Liver (tissue), 9 donors: ENCODE measurements around the gene PES1. TPM values are rescaled to one million over a fixed set of nuclear protein-coding genes. Genes with fewer than 3 reads are reported as not detected.

ENCODE experiments used
- DNase-seq: peaks from one replicate; pipeline ENCODE4 v3.0.0-alpha.2; 2017; ENCODE audit warnings: low spot score
- H3K27ac ChIP-seq, 2 donors: one replicate each; pipeline ENCODE4 v1.7.0; 2013; ENCODE audit warnings: inconsistent platforms in 2 of 2, low read length in 2 of 2, control low read depth in 1 of 2, low read depth in 1 of 2, mild to moderate bottlenecking in 1 of 2
- H3K27me3 ChIP-seq, 4 donors: one replicate each; pipeline versions ENCODE4 v1.6.1 to v1.7.0; 2013; ENCODE audit warnings: low read length in 3 of 4, inconsistent platforms in 1 of 4, mild to moderate bottlenecking in 1 of 4, moderate library complexity in 1 of 4; ENCODE audit not compliant: control insufficient read depth in 4 of 4, insufficient read depth in 4 of 4
- H3K36me3 ChIP-seq, 4 donors: one replicate each; pipeline versions ENCODE4 v1.6.1 to v1.7.0; 2013; ENCODE audit warnings: low read length in 3 of 4, mild to moderate bottlenecking in 3 of 4, low read depth in 1 of 4, moderate library complexity in 1 of 4; ENCODE audit not compliant: control insufficient read depth in 4 of 4, insufficient read depth in 3 of 4
- H3K4me1 ChIP-seq, 4 donors: one replicate each; pipeline versions ENCODE4 v1.6.1 to v1.7.0; 2013; ENCODE audit warnings: low read length in 3 of 4, mild to moderate bottlenecking in 3 of 4, moderate library complexity in 1 of 4; ENCODE audit not compliant: control insufficient read depth in 4 of 4, insufficient read depth in 4 of 4
- H3K4me3 ChIP-seq, 3 donors: one replicate each; pipeline versions ENCODE4 v1.6.1 to v1.7.0; 2013; ENCODE audit warnings: low read length in 3 of 3, control low read depth in 1 of 3, low read depth in 1 of 3, mild to moderate bottlenecking in 1 of 3
- H3K9ac ChIP-seq, 2 donors: one replicate each; pipeline ENCODE4 v1.7.0; 2013; ENCODE audit warnings: low read length in 2 of 2, mild to moderate bottlenecking in 2 of 2, moderate library complexity in 2 of 2, control low read depth in 1 of 2, low read depth in 1 of 2
- H3K9me3 ChIP-seq, 4 donors: one replicate each; pipeline versions ENCODE4 v1.6.1 to v1.7.0; 2013; ENCODE audit warnings: low read length in 3 of 4; ENCODE audit not compliant: control insufficient read depth in 4 of 4
- CTCF ChIP-seq: fragments of 150-350 bp; IDR thresholded peaks from 2 replicates; pipeline ENCODE4 v1.5.1; 2017; ENCODE audit warnings: improper control_type of control experiment, low read depth, low read length; ENCODE audit not compliant: missing input control
- EGR1 ChIP-seq, 2 donors: IDR thresholded peaks; 2 replicates each; pipeline ENCODE4 v1.6.1; 2016 to 2018; ENCODE audit warnings: antibody characterized with exemption in 2 of 2, low read depth in 2 of 2
- FOXA1 ChIP-seq: IDR thresholded peaks from 2 replicates; pipeline ENCODE4 v1.6.1; 2016; ENCODE audit warnings: antibody characterized with exemption
- FOXA2 ChIP-seq: IDR thresholded peaks from 2 replicates; pipeline ENCODE4 v1.6.1; 2016; ENCODE audit warnings: antibody characterized with exemption
- GABPA ChIP-seq, 2 donors: IDR thresholded peaks in 1 of 2; conservative IDR thresholded peaks in 1 of 2; 2 replicates each; pipeline ENCODE4 v1.6.1; 2016; ENCODE audit warnings: antibody characterized with exemption in 2 of 2, mild to moderate bottlenecking in 1 of 2, moderate library complexity in 1 of 2
- HNF4A ChIP-seq, 2 donors: conservative IDR thresholded peaks; 2 replicates each; pipeline ENCODE4 v1.6.1; 2016; ENCODE audit warnings: antibody characterized with exemption in 2 of 2, mild to moderate bottlenecking in 2 of 2
- HNF4G ChIP-seq: IDR thresholded peaks from 2 replicates; pipeline ENCODE4 v1.6.1; 2016; ENCODE audit warnings: antibody characterized with exemption
- JUND ChIP-seq, 2 donors: IDR thresholded peaks; 2 replicates each; pipeline ENCODE4 v1.6.1; 2016; ENCODE audit warnings: antibody characterized with exemption in 2 of 2
- NR2F2 ChIP-seq: IDR thresholded peaks from 2 replicates; pipeline ENCODE4 v1.6.1; 2016; ENCODE audit warnings: antibody characterized with exemption
- RAD21 ChIP-seq, 2 donors: IDR thresholded peaks; 2 replicates each; pipeline ENCODE4 v1.6.1; 2016; ENCODE audit warnings: antibody characterized with exemption in 2 of 2, mild to moderate bottlenecking in 2 of 2
- RXRA ChIP-seq, 2 donors: IDR thresholded peaks; 2 replicates each; pipeline ENCODE4 v1.6.1; 2017 to 2018; ENCODE audit warnings: antibody characterized with exemption in 2 of 2, mild to moderate bottlenecking in 1 of 2
- TAF1 ChIP-seq: conservative IDR thresholded peaks from 2 replicates; pipeline ENCODE4 v1.6.1; 2016; ENCODE audit warnings: antibody characterized with exemption, mild to moderate bottlenecking
- YY1 ChIP-seq: IDR thresholded peaks from 2 replicates; pipeline ENCODE4 v1.6.1; 2016; ENCODE audit warnings: antibody characterized with exemption, mild to moderate bottlenecking
- WGBS: extraction: QIAGEN DNeasy Blood & Tissue Kit; methylation state at CpG from one replicate; pipeline ENCODE4 v1.1.7; 2013; 5-methylcytosine and 5-hydroxymethylcytosine counted together
- polyA plus RNA-seq, 2 donors: library from polyadenylated mRNA; stranded (reverse) in 1 of 2; unstranded in 1 of 2; fragments of 200-250 nt in 1 of 2; fragments of >200 nt in 1 of 2; fragmentation: Nextera tagmentation in 1 of 2; extraction: Ambion mirVana in 1 of 2; gene quantifications; one replicate each; pipeline versions ENCODE4 v1.2.1 to v1.2.3, GENCODE V29; 2013 to 2015
- total RNA-seq, 2 donors: library from RNA; depleted of rRNA; stranded (reverse); fragments of >200 nt; gene quantifications; one replicate each; pipeline ENCODE4 v1.2.3, GENCODE V29; 2014
- TF ChIP-seq, protein P1 (sequence below): IDR thresholded peaks from 2 replicates; pipeline ENCODE4 v1.6.1; 2016; ENCODE audit warnings: antibody characterized with exemption, mild to moderate bottlenecking
- TF ChIP-seq, protein P2 (sequence below): IDR thresholded peaks from 2 replicates; pipeline ENCODE4 v1.6.1; 2016; ENCODE audit warnings: antibody characterized with exemption
- TF ChIP-seq, protein P3 (sequence below): IDR thresholded peaks from 2 replicates; pipeline ENCODE4 v1.6.1; 2016; ENCODE audit warnings: antibody characterized with exemption
- TF ChIP-seq, protein P4 (sequence below): IDR thresholded peaks from 2 replicates; pipeline ENCODE4 v1.6.1; 2016; ENCODE audit warnings: antibody characterized with exemption
- donor health status: healthy.
- donor health status: healthy.
- donor health status: healthy.
- donor health status: healthy.
- donor health status: healthy.

The PES1 gene
- total and polyA plus RNA-seq, 4 donors, result 20.0 to 33.1 (median 22.3) TPM

- no peak for DNase-seq
- WGBS, result 97% methylated on average over 7 of the region's 7 CpGs
- no peak overlapping the region for H3K27ac ChIP-seq
- H3K27me3 ChIP-seq, result no peaks in the 10 kb centered on the region
- H3K9ac ChIP-seq, result no peak overlapping the region
- TF ChIP-seq RXRA (IDR thresholded peaks at IDR 0.05) (no peak), CTCF (no peak), TAF1 (no peak), HNF4G (no peak), FOXA2 (no peak), RAD21 (IDR thresholded peaks at IDR 0.05) (no peak), FOXA1 (no peak), HNF4A (conservative IDR thresholded peaks at IDR 0.05) (no peak), EGR1 (IDR thresholded peaks at IDR 0.05; ENCODE audit: low read depth in 2 of 2) (no peak), YY1 (no peak)
- TF ChIP-seq, protein P1, sequence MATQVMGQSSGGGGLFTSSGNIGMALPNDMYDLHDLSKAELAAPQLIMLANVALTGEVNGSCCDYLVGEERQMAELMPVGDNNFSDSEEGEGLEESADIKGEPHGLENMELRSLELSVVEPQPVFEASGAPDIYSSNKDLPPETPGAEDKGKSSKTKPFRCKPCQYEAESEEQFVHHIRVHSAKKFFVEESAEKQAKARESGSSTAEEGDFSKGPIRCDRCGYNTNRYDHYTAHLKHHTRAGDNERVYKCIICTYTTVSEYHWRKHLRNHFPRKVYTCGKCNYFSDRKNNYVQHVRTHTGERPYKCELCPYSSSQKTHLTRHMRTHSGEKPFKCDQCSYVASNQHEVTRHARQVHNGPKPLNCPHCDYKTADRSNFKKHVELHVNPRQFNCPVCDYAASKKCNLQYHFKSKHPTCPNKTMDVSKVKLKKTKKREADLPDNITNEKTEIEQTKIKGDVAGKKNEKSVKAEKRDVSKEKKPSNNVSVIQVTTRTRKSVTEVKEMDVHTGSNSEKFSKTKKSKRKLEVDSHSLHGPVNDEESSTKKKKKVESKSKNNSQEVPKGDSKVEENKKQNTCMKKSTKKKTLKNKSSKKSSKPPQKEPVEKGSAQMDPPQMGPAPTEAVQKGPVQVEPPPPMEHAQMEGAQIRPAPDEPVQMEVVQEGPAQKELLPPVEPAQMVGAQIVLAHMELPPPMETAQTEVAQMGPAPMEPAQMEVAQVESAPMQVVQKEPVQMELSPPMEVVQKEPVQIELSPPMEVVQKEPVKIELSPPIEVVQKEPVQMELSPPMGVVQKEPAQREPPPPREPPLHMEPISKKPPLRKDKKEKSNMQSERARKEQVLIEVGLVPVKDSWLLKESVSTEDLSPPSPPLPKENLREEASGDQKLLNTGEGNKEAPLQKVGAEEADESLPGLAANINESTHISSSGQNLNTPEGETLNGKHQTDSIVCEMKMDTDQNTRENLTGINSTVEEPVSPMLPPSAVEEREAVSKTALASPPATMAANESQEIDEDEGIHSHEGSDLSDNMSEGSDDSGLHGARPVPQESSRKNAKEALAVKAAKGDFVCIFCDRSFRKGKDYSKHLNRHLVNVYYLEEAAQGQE, result no peak
- TF ChIP-seq, protein P2, sequence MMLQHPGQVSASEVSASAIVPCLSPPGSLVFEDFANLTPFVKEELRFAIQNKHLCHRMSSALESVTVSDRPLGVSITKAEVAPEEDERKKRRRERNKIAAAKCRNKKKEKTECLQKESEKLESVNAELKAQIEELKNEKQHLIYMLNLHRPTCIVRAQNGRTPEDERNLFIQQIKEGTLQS, result no peak
- TF ChIP-seq, protein P3, sequence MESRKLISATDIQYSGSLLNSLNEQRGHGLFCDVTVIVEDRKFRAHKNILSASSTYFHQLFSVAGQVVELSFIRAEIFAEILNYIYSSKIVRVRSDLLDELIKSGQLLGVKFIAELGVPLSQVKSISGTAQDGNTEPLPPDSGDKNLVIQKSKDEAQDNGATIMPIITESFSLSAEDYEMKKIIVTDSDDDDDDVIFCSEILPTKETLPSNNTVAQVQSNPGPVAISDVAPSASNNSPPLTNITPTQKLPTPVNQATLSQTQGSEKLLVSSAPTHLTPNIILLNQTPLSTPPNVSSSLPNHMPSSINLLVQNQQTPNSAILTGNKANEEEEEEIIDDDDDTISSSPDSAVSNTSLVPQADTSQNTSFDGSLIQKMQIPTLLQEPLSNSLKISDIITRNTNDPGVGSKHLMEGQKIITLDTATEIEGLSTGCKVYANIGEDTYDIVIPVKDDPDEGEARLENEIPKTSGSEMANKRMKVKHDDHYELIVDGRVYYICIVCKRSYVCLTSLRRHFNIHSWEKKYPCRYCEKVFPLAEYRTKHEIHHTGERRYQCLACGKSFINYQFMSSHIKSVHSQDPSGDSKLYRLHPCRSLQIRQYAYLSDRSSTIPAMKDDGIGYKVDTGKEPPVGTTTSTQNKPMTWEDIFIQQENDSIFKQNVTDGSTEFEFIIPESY, result no peak
- peaks cover 0 to 11% (median 7%) of the 10 kb centered on the region in 4 donors for H3K36me3 ChIP-seq
- H3K4me3 ChIP-seq, result no peak overlapping the region
- H3K9me3 ChIP-seq, result no peaks in the 10 kb centered on the region
- H3K4me1 ChIP-seq, result peaks cover 0 to 2% (median under 1%) of the 10 kb centered on the region in 4 donors
Observed at GRCh38 chr22:30614268-30614667, 22.6 kb upstream of the PES1 start.

- 98% methylated on average over 8 of the region's 8 CpGs for WGBS
- H3K36me3 ChIP-seq, result peaks cover 0 to 10% (median 4%) of the 10 kb centered on the region in 4 donors
- no peak overlapping the region for H3K27ac ChIP-seq
- no peaks in the 10 kb centered on the region for H3K27me3 ChIP-seq
- H3K4me1 ChIP-seq, result peaks cover 0 to 6% (median 3%) of the 10 kb centered on the region in 4 donors
- DNase-seq, result no peak
- H3K9me3 ChIP-seq, result no peaks in the 10 kb centered on the region
- H3K4me3 ChIP-seq, result no peak overlapping the region
- no peak overlapping the region for H3K9ac ChIP-seq
- no peak for TF ChIP-seq HNF4G
- no peak for TF ChIP-seq CTCF
- TF ChIP-seq HNF4A (conservative IDR thresholded peaks at IDR 0.05), result no peak
- TF ChIP-seq FOXA1, result no peak
- no peak for TF ChIP-seq RAD21 (IDR thresholded peaks at IDR 0.05)
- no peak for TF ChIP-seq JUND (IDR thresholded peaks at IDR 0.05)
- TF ChIP-seq RXRA (IDR thresholded peaks at IDR 0.05), result no peak
- TF ChIP-seq, protein P4, sequence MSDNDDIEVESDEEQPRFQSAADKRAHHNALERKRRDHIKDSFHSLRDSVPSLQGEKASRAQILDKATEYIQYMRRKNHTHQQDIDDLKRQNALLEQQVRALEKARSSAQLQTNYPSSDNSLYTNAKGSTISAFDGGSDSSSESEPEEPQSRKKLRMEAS, result no peak
- no peak for TF ChIP-seq TAF1
- no peak for TF ChIP-seq EGR1 (IDR thresholded peaks at IDR 0.05; ENCODE audit: low read depth in 2 of 2)
- TF ChIP-seq, protein P1, result no peak
- no peak for TF ChIP-seq NR2F2
- TF ChIP-seq FOXA2, result no peak
- TF ChIP-seq YY1, result no peak
- TF ChIP-seq GABPA (IDR thresholded peaks at IDR 0.05 in 1 of 2, conservative IDR thresholded peaks at IDR 0.05 in 1 of 2), result no peak
- TF ChIP-seq, protein P2, result no peak
Observed at GRCh38 chr22:30612789-30613188, 21.1 kb upstream of the PES1 start.
